GM12801 (cell line): ENCODE results near the gene KCNK1.

ENCODE experiments used
- CTCF ChIP-seq: IDR thresholded peaks from one replicate; pipeline ENCODE4 v1.5.1; 2011; ENCODE audit warnings: control low read depth; ENCODE audit not compliant: insufficient read length; ENCODE audit errors: extremely low read depth

Gene KCNK1

GRCh38 chr1:233575450-233575849 is 38.5 kb upstream of the KCNK1 start:
- no peak for TF ChIP-seq CTCF

DNA sequence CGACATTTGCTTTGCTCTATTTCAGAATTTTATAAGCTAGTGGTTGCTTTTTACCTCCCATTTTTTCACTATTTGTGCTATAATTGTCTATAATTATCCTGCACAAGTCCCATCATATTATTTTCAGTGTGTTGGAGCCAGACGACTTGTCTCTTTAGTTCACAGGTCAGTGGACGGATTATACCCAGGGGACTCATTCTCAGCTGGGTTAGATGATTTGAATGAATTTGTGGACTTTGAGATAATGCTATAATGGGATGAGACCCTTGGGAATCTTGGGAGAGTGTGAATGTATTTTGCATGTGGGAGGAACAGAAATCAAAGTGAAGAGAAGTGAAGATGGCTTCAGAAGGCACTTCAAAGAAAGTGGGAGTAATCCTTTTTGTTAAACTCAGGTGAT is 31.5 kb upstream of the KCNK1 start:
- no peak for TF ChIP-seq CTCF

DNA sequence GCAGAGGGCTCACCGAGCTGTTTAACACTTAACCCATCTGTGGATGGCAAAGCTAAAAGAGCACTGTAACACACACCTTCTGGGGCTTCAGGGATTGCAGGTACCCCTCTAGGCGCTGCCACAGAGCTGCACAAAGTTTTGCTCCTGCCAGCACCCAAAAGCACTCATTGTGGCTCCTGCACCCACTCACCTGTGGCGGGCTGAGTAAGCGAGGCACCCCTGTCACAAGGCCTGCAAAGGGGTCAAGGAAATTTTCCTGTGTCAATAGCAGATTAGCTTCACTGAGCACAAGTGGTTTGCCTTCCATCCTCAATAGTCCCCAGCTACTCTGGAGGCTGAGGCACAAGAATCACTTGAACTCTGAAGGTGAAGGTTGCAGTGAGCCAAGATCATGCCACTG is 29.5 kb upstream of the KCNK1 start:
- TF ChIP-seq CTCF = no peak

GRCh38 chr1:233584931-233585330 is 29.0 kb upstream of the KCNK1 start:
- no peak for TF ChIP-seq CTCF

GRCh38 chr1:233586301-233586700 is 27.6 kb upstream of the KCNK1 start:
- TF ChIP-seq CTCF = no peak

GRCh38 chr1:233587196-233587595 is 26.7 kb upstream of the KCNK1 start:
- TF ChIP-seq CTCF = no peak

DNA sequence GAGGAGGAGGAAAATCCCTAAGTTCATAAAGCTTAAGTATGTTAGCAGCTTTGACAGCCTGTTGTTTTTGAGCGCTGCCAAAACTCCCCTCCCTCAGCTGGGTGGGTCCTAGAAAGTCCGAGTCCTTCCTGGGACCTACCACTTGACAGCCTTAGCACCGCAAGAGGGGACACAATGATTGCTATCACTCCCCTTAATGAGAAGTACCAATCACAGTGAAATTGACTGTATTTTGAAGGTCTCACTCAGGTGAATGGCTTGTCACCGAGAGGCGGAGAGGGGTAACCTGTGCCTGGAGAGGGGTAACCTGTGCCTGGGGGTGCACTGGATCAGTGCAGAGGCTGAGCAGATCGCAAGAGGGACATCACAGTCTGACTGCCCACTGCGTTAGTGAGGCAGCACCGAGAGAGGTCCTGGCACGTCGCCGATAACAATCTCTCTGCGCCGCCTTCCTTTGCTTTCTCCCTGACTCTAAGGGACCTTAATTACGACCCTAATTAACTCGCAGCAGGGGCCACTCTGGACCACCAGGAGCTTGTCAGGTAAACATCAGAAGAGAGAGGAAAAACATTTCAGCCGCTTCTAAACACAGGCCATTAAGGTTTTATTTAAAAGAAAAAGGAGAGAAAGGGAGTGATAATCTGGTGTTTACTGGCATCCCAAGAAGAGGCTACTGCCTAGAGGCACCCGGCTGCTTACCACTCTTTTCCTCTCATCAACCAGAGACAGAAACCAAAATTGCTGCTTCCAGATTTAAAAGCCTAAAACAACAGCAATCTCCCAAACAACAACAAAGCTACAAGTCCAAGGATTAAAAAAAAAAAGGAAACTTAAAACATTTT is 25.7 kb upstream of the KCNK1 start:
- no peak for TF ChIP-seq CTCF
